ENCODE results near the gene GARIN5A. TPM values are rescaled to one million over a fixed set of nuclear protein-coding genes. Genes with fewer than 3 reads are reported as not detected.

GARIN5A gene
- total and polyA plus RNA-seq, 2 experiments from 2014 or later, result 13.3 to 25.0 TPM

DNA sequence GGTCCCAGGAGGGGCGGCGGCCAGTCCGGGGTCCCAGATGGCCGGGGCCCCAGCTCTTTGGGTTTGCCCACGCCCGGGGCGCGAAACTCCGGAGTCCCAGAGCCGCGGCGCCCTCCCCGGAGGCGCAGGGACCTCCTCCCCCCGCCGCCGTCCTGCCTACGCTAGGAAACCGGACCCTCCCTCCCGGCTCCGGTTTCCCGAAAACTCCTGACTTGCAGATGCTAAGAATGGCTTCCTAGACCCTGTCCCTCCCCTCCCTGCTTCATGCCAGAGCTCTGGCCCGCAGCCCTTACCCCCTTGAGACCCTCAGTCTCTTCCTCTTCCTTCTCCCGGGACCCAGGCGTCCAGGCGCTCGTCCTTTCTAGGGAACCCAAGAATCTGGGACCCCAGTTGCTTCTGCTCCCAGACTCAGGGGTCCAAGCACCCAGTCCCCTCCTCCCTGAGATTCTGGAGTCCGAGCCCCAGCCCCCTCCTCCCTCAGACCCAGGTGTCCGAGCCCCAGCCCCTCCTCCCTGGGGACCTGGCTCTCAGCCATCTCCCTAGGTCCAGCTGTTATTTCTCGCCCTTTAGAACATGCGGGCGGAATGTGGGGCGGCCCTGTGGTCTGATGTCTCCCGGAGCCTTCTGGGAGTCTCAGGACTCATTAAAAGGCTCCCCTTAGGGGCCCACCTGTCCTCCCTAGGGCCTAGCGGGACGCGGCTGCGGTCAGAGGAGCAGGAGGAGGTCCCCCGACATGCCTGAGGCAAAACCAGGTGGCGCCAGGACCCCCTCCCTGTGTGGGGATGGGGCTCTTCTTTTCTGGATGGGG, 44.2 kb downstream of the GARIN5A start, which contains the start of gene MYBPC2:
TSS of gene MYBPC2 (plus strand) at position 672 of the 808 bp plus-strand sequence. CDS start at position 734, 62 bp downstream.
- H4K20me1 ChIP-seq (replicated peaks; ENCODE audit: insufficient read depth), result no peaks in the 10 kb centered on the region; the same call in 1 of the 2 replicates
- Mint-ChIP-seq H3K27ac (peak within 1 kb of the TSS; percentile 86), H3K36me3 (ENCODE audit: low read depth) (peaks cover 11% of the 10 kb centered on the region; the same call in 1 of the 3 replicates), H3K4me1 (peaks cover 19% of the 10 kb centered on the region), H3K27me3 (ENCODE audit: insufficient read depth, low read depth, poor library complexity) (peaks cover 20% of the 10 kb centered on the region), H3K4me3 (peak within 1 kb of the TSS; percentile 82), H3K9me3 (peaks cover 10% of the 10 kb centered on the region)
- peaks cover 29% of the 10 kb centered on the region for H3K4me1 ChIP-seq (ENCODE audit: insufficient read depth)
- DNase-seq (ENCODE audit: low spot score) (peak; percentile 76), ATAC-seq (peak; percentile 29)
- peak within 1 kb of the TSS; percentile 74; the same call in 1 of the 2 replicates for H3K27ac ChIP-seq (ENCODE audit: low read depth)
- H3K79me2 ChIP-seq (replicated peaks; ENCODE audit: insufficient read depth), result no peaks in the 10 kb centered on the region
- TF ChIP-seq JUNB (IDR thresholded peaks at IDR 0.05; ENCODE audit: unreplicated experiment) (no peak), CREB1 (CRISPR knock-in tag; IDR thresholded peaks at IDR 0.05; ENCODE audit: low read depth) (no peak), NANOG (IDR thresholded peaks at IDR 0.05; ENCODE audit: borderline replicate concordance) (no peak), POLR2AphosphoS5 (IDR thresholded peaks at IDR 0.05; ENCODE audit: low read depth) (peak; percentile 33), EZH2 (IDR thresholded peaks at IDR 0.05; ENCODE audit: low read depth, unreplicated experiment) (no peak)
- H3K36me3 ChIP-seq (ENCODE audit: insufficient read depth), result no peaks in the 10 kb centered on the region
- peaks cover 20% of the 10 kb centered on the region; the same call in 1 of the 2 replicates for H3F3A ChIP-seq (replicated peaks; ENCODE audit: low read depth)
- H3K4me2 ChIP-seq, result peak within 1 kb of the TSS; percentile 99
- H2AFZ ChIP-seq, result peak within 1 kb of the TSS; percentile 95
- H3K4me3 ChIP-seq, result peak within 1 kb of the TSS; percentile 84
- peaks cover 26% of the 10 kb centered on the region for H3K27me3 ChIP-seq (ENCODE audit: insufficient read depth)
- H3K9me2 ChIP-seq (ENCODE audit: insufficient read depth), result no peaks in the 10 kb centered on the region

DNA sequence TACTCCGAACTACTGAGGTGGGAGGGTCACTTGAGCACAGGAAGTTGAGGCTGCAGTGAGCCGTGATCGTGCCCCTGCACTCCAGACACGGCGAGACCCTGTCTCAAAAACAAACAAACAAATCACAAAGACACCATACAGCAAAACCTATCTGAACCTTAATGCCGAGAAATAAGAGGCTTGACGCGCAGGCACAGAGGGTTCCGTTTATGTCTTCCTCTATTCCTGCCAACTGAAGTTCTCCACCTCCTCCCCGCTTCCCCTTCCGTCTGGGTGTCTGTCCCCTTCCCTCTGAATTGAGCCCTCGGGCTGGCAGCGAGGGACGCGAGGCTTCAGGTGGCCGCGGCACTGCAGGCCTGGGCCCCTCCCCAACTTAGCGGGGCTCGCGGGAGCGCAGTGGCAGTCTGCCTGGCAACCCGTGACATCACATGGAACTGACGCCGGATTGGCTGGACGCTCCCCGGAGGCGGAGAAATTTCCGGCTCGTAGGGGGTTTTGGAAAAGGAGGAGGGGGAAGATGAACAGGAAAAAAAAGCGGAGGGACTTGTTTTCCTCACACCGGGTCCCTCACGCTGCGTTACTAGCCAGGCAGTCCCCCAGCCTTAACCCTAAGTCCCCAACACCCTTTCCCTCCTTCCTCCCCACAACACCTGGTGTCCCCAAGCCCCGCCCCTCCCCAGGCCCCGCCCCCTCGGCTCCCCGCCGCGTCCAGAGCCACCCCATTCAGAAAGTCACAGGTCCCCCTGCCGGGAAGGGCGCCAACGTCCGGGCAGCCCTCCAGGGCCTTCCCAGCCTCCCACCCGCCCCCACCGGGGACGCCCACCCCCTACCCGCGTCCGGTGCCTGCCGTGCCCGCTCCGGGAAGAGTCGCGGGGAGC, 45.1 kb downstream of the GARIN5A start:
- peaks cover 26% of the 10 kb centered on the region for H3K27me3 ChIP-seq (ENCODE audit: insufficient read depth)
- peaks cover 19% of the 10 kb centered on the region for H3K4me1 Mint-ChIP-seq
- peaks cover 29% of the 10 kb centered on the region for H3K4me1 ChIP-seq (ENCODE audit: insufficient read depth)
- peaks cover 20% of the 10 kb centered on the region for H3K27me3 Mint-ChIP-seq (ENCODE audit: insufficient read depth, low read depth, poor library complexity)
- H3K4me3 ChIP-seq, result peak overlapping the region; percentile 84
- H3K27ac Mint-ChIP-seq, result peak overlapping the region; percentile 86
- ATAC-seq (peak; percentile 81), DNase-seq (ENCODE audit: low spot score) (peak; percentile 93)
- H3K27ac ChIP-seq (ENCODE audit: low read depth), result no peak overlapping the region
- no peaks in the 10 kb centered on the region for H3K9me2 ChIP-seq (ENCODE audit: insufficient read depth)
- H3K4me2 ChIP-seq, result peak overlapping the region; percentile 99
- H4K20me1 ChIP-seq (replicated peaks; ENCODE audit: insufficient read depth), result no peaks in the 10 kb centered on the region; the same call in 1 of the 2 replicates
- peaks cover 20% of the 10 kb centered on the region; the same call in 1 of the 2 replicates for H3F3A ChIP-seq (replicated peaks; ENCODE audit: low read depth)
- no peaks in the 10 kb centered on the region for H3K79me2 ChIP-seq (replicated peaks; ENCODE audit: insufficient read depth)
- H3K9me3 Mint-ChIP-seq, result peaks cover 2% of the 10 kb centered on the region
- H2AFZ ChIP-seq, result peak overlapping the region; percentile 89; the same call in 1 of the 2 replicates
- H3K36me3 Mint-ChIP-seq (ENCODE audit: low read depth), result peaks cover 6% of the 10 kb centered on the region; the same call in 1 of the 3 replicates
- TF ChIP-seq CREB1 (CRISPR knock-in tag; IDR thresholded peaks at IDR 0.05; ENCODE audit: low read depth) (peak; percentile 93), POLR2AphosphoS5 (IDR thresholded peaks at IDR 0.05; ENCODE audit: low read depth) (peak; percentile 56; the same call in 1 of the 2 replicates), STAT1 (IDR thresholded peaks at IDR 0.05; ENCODE audit: unreplicated experiment) (no peak)
- H3K4me3 Mint-ChIP-seq, result peak overlapping the region; percentile 82
- H3K36me3 ChIP-seq (ENCODE audit: insufficient read depth), result no peaks in the 10 kb centered on the region
